MM.1S (cell line): ENCODE measurements around the gene MGAT5.

Source experiments
- DNase-seq: peaks from one replicate; pipeline ENCODE4 v3.0.0-alpha.2; 2015
- H2AFZ ChIP-seq: fragments of 300-600 bp; sonication (generic); 2 replicates; pipeline ENCODE4 v1.6.0; 2016; ENCODE audit warnings: antibody characterized with exemption, low read length
- H3F3A ChIP-seq: fragments of 300-600 bp; sonication (generic); 2 replicates; pipeline ENCODE4 v1.6.1; 2016; ENCODE audit warnings: mild to moderate bottlenecking, antibody characterized with exemption, low read length, moderate library complexity, mixed read lengths; ENCODE audit not compliant: insufficient read depth
- H3K27ac ChIP-seq: fragments of 300-600 bp; sonication (generic); 2 replicates; pipeline ENCODE4 v1.5.1; 2016; ENCODE audit warnings: mild to moderate bottlenecking, low read length
- H3K27me3 ChIP-seq: fragments of 300-600 bp; sonication (generic); replicated peaks from 2 replicates; pipeline ENCODE4 v1.6.0; 2016; ENCODE audit warnings: low read length; ENCODE audit not compliant: insufficient read depth
- H3K36me3 ChIP-seq: fragments of 300-600 bp; sonication (generic); replicated peaks from 2 replicates; pipeline ENCODE4 v1.6.1; 2016; ENCODE audit warnings: mild to moderate bottlenecking, low read length, mixed read lengths; ENCODE audit not compliant: insufficient read depth
- H3K4me1 ChIP-seq: fragments of 300-600 bp; sonication (generic); 2 replicates; pipeline ENCODE4 v1.6.1; 2016; ENCODE audit warnings: low read length, mixed read lengths
- H3K4me2 ChIP-seq: fragments of 300-600 bp; sonication (generic); 2 replicates; pipeline ENCODE4 v1.6.0; 2016; ENCODE audit warnings: low read depth, low read length
- H3K4me3 ChIP-seq: fragments of 300-600 bp; sonication (generic); 2 replicates; pipeline ENCODE4 v1.5.1; 2016; ENCODE audit warnings: low read length, mixed read lengths
- H3K79me2 ChIP-seq: fragments of 300-600 bp; sonication (generic); 2 replicates; pipeline ENCODE4 v1.6.1; 2016; ENCODE audit warnings: mixed run types, low read length, mixed read lengths
- H3K9ac ChIP-seq: fragments of 300-600 bp; sonication (generic); 2 replicates; pipeline ENCODE4 v1.6.1; 2016; ENCODE audit warnings: low read length, mixed read lengths
- H3K9me2 ChIP-seq: fragments of 300-600 bp; sonication (generic); replicated peaks from 2 replicates; pipeline ENCODE4 v1.6.1; 2016; ENCODE audit warnings: mild to moderate bottlenecking, low read length, mixed read lengths; ENCODE audit not compliant: insufficient read depth
- H3K9me3 ChIP-seq: fragments of 300-600 bp; sonication (generic); replicated peaks from 2 replicates; pipeline ENCODE4 v1.6.1; 2016; ENCODE audit warnings: mild to moderate bottlenecking, low read length, mixed read lengths; ENCODE audit not compliant: insufficient read depth
- H4K20me1 ChIP-seq: fragments of 300-600 bp; sonication (generic); 2 replicates; pipeline ENCODE4 v1.6.1; 2016; ENCODE audit warnings: mild to moderate bottlenecking, low read length, moderate library complexity, mixed read lengths; ENCODE audit not compliant: insufficient read depth
- CTCF ChIP-seq: fragments of 300-600 bp; sonication (generic); IDR thresholded peaks from 2 replicates; pipeline ENCODE4 v1.5.1; 2016; ENCODE audit warnings: antibody characterized with exemption, low read length, mixed read lengths
- EZH2 ChIP-seq: fragments of 300-600 bp; sonication (generic); optimal IDR thresholded peaks from 2 replicates; pipeline ENCODE3; 2017; ENCODE audit warnings: low read depth, mild to moderate bottlenecking, antibody characterized with exemption, low read length, mixed read lengths
- EZH2phosphoT487 ChIP-seq: fragments of 300-600 bp; sonication (generic); IDR thresholded peaks from 2 replicates; pipeline ENCODE4 v1.6.1; 2018; ENCODE audit warnings: antibody characterized with exemption, low read length

Gene MGAT5

GRCh38 chr2:134402410-134402809 is 148.5 kb downstream of the MGAT5 start:
- H3F3A ChIP-seq = peaks cover 23% of the 10 kb centered on the region
- H3K9ac ChIP-seq = no peak overlapping the region
- peaks cover 26% of the 10 kb centered on the region for H3K4me1 ChIP-seq
- H3K27ac ChIP-seq = no peak overlapping the region
- H4K20me1 ChIP-seq = no peaks in the 10 kb centered on the region
- 0 out of 2 replicates have a peak, but pooled peaks cover 9% of the 10 kb centered on the region for H3K79me2 ChIP-seq
- H3K27me3 ChIP-seq = no peaks in the 10 kb centered on the region
- TF ChIP-seq EZH2phosphoT487 (no peak), CTCF (no peak), EZH2 (no peak)
- no peak overlapping the region for H2AFZ ChIP-seq
- H3K9me2 ChIP-seq = no peaks in the 10 kb centered on the region
- no peak for DNase-seq
- no peak overlapping the region for H3K4me2 ChIP-seq
- 0 out of 2 replicates have a peak, but pooled peaks cover 4% of the 10 kb centered on the region for H3K36me3 ChIP-seq
- no peaks in the 10 kb centered on the region for H3K9me3 ChIP-seq
- H3K4me3 ChIP-seq = no peak overlapping the region

DNA sequence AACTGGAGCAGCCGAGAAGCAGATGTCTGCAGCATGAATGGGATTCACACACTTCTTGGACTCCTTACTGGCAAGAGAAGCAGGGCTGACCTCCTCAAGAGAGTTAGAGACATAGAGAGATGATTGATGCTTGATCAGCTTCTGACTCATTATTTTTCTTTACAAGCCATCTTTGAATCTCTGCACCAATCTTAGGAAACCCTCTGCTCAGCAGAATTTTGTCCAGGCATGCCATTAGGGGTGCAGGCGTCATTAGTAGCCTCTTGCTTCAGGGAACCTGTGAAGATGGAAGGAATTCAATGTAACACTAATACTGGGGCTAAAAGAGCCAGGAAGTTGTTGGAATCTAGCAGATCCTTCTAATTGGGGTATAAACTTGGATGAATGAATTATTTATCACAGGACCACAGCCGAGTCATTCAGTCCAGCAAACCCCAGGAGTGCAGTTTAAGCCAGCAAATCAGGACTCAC is 151.8 kb downstream of the MGAT5 start:
- H3K9me2 ChIP-seq = no peaks in the 10 kb centered on the region
- TF ChIP-seq EZH2 (no peak), EZH2phosphoT487 (no peak), CTCF (no peak)
- H3K4me1 ChIP-seq = peaks cover 57% of the 10 kb centered on the region
- no peaks in the 10 kb centered on the region for H4K20me1 ChIP-seq
- H3K79me2 ChIP-seq = peaks cover 27% of the 10 kb centered on the region
- H3K9me3 ChIP-seq = no peaks in the 10 kb centered on the region
- H3K4me3 ChIP-seq = no peak overlapping the region
- peak overlapping the region; percentile 62; the same call in 1 of the 2 replicates for H3K9ac ChIP-seq
- peak overlapping the region; percentile 94 for H3K27ac ChIP-seq
- H3K36me3 ChIP-seq = no peaks in the 10 kb centered on the region
- 0 out of 2 replicates have a peak overlapping the region, but pooled peaks have one; percentile 65 for H3K4me2 ChIP-seq
- H3K27me3 ChIP-seq = no peaks in the 10 kb centered on the region
- H2AFZ ChIP-seq = no peak overlapping the region
- peaks cover 55% of the 10 kb centered on the region for H3F3A ChIP-seq
- DNase-seq = no peak

DNA sequence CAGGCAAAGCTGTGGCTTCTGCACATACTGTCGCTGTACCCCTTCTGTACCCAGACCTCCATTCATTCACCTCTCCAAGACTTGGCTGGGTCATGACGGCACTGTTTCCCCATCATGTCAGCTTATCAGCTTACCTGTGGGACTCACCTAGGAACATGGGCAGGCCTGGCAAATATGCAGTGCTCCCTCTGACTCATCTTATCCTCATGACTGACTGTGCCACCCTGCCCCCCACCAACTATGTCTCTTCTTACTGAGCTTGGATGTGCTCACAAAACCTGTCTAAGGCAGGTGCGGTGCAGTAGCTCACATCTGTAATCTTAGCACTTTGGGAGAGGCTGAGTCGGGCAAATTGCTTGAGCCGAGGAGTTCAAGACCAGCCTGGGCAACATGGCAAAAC is 152.4 kb downstream of the MGAT5 start:
- no peaks in the 10 kb centered on the region for H3K9me2 ChIP-seq
- H3K4me1 ChIP-seq = peaks cover 64% of the 10 kb centered on the region
- peak overlapping the region; percentile 62; the same call in 1 of the 2 replicates for H3K9ac ChIP-seq
- H3K4me3 ChIP-seq = no peak overlapping the region
- peak overlapping the region; percentile 65 for H3K4me2 ChIP-seq
- no peaks in the 10 kb centered on the region for H3K27me3 ChIP-seq
- peaks cover 30% of the 10 kb centered on the region for H3K79me2 ChIP-seq
- H3F3A ChIP-seq = peaks cover 62% of the 10 kb centered on the region
- no peak for TF ChIP-seq CTCF
- TF ChIP-seq EZH2phosphoT487 = no peak
- no peak for TF ChIP-seq EZH2
- H3K9me3 ChIP-seq = no peaks in the 10 kb centered on the region
- no peak for DNase-seq
- no peaks in the 10 kb centered on the region for H3K36me3 ChIP-seq
- no peaks in the 10 kb centered on the region for H4K20me1 ChIP-seq
- peak overlapping the region; percentile 94 for H3K27ac ChIP-seq
- no peak overlapping the region for H2AFZ ChIP-seq
